OCI-LY3 (cell line): ENCODE measurements around the gene TRAF6.

ENCODE experiments used
- CTCF ChIP-seq: fragments of 200-600, 300-600 bp; sonication (generic); IDR thresholded peaks from 2 replicates; pipeline ENCODE4 v1.5.1; 2014; ENCODE audit warnings: antibody characterized with exemption, low read length, low read depth
- EZH2phosphoT487 ChIP-seq: fragments of 200-600 bp; shearing (Covaris generic); IDR thresholded peaks from 2 replicates; pipeline ENCODE4 v1.6.1; 2018; ENCODE audit warnings: antibody characterized with exemption, mixed run types, low read depth

- TF ChIP-seq CTCF (no peak), EZH2phosphoT487 (no peak)
Measured at GRCh38 chr11:36500315-36500721, 9.8 kb downstream of the TRAF6 start.
